HEK293T (cell line): ENCODE results near the gene PRKAR2A.

Source experiments
- ARNT ChIP-seq: fragments of 450-650 bp; IDR thresholded peaks from 2 replicates; pipeline ENCODE4 v1.6.1; 2017; ENCODE audit warnings: mild to moderate bottlenecking
- BHLHE40 ChIP-seq: fragments of 450-650 bp; IDR thresholded peaks from 2 replicates; pipeline ENCODE4 v1.6.1; 2016; ENCODE audit warnings: mild to moderate bottlenecking, moderate library complexity, borderline replicate concordance
- FOXK2 ChIP-seq: fragments of 450-650 bp; IDR thresholded peaks from 2 replicates; pipeline ENCODE4 v1.6.1; 2016; ENCODE audit warnings: mild to moderate bottlenecking
- L3MBTL2 ChIP-seq: fragments of 450-650 bp; conservative IDR thresholded peaks from 2 replicates; pipeline ENCODE4 v1.6.1; 2016; ENCODE audit warnings: mild to moderate bottlenecking
- PKNOX1 ChIP-seq: fragments of 450-650 bp; IDR thresholded peaks from 2 replicates; pipeline ENCODE4 v1.6.1; 2016
- SP1 ChIP-seq: fragments of 450-650 bp; IDR thresholded peaks from 2 replicates; pipeline ENCODE4 v1.6.1; 2017
- SUZ12 ChIP-seq: fragments of 450-650 bp; IDR thresholded peaks from 2 replicates; pipeline ENCODE4 v1.6.1; 2016; ENCODE audit warnings: mild to moderate bottlenecking

- TF ChIP-seq BHLHE40 (no peak), SUZ12 (no peak), FOXK2 (no peak), L3MBTL2 (no peak), ARNT (no peak), SP1 (no peak), PKNOX1 (no peak)
Observed at GRCh38 chr3:48811524-48811923, 36.1 kb downstream of the PRKAR2A start.
